Measurements from ENCODE around the gene UTS2R.

DNA sequence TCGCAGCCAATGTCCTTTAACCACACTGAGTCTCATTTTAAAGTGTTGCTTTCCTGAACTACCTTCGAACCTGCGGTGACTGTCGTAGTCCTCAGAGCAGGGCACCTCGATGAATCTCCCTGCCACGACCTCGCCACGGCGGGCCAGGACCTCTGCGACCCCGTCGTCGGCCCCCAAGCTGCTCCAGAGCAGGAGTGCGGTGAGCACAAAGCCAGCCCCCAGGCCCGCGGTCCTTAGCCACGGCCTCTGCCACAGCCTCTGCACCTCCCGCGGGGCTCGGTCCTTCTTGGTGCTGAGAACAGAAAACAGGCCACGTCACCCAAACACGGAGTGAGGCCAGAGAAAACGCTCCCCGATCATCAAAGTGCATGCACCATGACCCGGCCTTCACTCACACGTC, 43.8 kb downstream of the UTS2R start:
- TF ChIP-seq, protein P1, sequence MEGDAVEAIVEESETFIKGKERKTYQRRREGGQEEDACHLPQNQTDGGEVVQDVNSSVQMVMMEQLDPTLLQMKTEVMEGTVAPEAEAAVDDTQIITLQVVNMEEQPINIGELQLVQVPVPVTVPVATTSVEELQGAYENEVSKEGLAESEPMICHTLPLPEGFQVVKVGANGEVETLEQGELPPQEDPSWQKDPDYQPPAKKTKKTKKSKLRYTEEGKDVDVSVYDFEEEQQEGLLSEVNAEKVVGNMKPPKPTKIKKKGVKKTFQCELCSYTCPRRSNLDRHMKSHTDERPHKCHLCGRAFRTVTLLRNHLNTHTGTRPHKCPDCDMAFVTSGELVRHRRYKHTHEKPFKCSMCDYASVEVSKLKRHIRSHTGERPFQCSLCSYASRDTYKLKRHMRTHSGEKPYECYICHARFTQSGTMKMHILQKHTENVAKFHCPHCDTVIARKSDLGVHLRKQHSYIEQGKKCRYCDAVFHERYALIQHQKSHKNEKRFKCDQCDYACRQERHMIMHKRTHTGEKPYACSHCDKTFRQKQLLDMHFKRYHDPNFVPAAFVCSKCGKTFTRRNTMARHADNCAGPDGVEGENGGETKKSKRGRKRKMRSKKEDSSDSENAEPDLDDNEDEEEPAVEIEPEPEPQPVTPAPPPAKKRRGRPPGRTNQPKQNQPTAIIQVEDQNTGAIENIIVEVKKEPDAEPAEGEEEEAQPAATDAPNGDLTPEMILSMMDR (conservative IDR thresholded peaks at IDR 0.05; ENCODE audit: low read length) = no peak
- no peak for TF ChIP-seq EZH2phosphoT487 (IDR thresholded peaks at IDR 0.05; ENCODE audit: borderline replicate concordance)

Measured in Loucy (cell line).